ENCODE data around the gene FURIN.
A peak's percentile ranks its signal among the peaks of the same experiment; 100 is the strongest.
"Not testable (repeated sequence)": the region's sequence is repeated elsewhere in the genome, so short reads cannot be mapped to it uniquely, and the experiment has no call there.

Gene FURIN
- total RNA-seq, result 49.0 reads per million, percentile 67 among the genes with 10 or more reads in this experiment

DNA sequence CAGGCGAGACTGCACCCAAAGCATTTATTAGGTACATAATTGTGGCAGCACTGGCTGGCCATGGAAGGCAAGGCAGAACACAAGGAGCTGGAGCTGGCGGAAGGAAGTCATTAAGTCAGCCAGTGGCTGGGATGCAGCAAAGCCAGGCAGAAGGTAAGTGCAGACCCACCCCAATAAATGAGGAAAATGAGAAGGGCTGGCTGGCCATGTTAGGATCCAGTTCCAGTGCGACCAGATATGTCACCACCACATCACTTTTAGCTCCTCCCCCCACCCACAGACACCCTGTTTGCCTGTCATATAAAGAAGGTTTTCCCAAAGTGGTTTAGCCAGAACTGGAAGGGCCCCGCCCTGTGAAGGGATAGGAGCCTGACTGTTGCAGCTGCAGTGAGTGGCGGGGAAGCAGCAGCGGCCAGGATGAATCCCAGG lies at the start of gene FURIN:
TSS of gene FURIN (plus strand) at position 328 of the 429 bp plus-strand sequence. CDS start 7,153 bp downstream, outside the sequence.
- no peak for DNase-seq

DNA sequence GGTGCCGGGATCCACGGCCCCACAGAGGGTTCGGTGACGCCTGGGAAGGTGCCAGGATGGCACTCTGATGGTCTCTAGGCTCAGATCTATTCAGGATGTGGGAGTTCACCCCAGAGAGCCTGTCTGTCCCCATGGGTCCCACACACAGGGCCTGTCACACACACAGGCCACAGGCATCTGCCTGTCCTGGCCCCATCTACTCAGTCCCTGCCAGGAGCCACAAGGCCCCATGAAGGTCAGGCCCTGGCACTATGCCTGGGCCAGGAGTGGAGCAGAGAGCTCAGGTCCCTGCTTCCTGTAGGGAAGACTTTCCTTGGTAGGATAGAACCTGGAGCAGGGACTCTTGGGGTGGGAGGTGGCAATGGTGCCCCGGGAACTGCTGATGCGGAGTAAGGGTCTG lies 49.0 kb upstream of the FURIN start:
- DNase-seq, result no peak

DNA sequence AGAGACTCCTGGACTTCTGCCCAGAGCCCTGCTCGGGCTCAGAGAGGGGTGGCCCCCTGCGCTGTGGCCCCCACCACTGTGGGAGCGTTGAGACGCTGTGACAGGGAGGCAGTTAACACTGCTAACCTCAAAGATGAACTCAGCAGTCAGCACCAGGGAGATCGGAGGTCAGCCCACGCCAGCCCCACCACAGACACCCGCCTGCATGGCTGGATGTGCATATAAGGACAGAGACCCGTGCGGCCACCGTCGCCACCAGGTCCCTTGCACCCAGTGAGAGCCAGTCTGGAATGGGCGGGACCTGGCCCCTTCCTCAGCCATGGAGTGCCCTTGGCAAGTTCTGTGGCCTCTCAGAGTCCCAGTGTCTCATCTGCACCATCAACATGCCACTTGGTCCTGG lies 48.5 kb upstream of the FURIN start:
- DNase-seq, result no peak

DNA sequence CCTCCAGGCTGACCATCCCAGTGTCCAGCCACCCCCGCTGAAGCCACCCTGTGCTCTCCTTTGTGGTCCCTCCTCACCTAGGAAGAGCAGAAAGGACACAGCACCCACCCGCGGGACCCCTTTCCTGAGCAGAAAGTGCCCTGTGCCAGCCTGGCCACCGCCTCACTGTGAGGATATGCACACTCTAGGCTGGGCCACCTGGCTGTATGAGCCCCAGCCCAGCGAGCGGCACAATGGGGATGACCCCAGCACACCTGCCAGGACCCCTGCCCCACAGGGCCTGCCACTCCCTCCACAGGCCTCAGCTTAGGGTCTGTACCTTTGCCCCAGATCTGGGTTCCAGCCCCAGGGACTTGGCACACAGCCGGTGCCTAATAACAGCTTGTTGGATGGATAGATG lies 47.9 kb upstream of the FURIN start:
- no peak for DNase-seq

DNA sequence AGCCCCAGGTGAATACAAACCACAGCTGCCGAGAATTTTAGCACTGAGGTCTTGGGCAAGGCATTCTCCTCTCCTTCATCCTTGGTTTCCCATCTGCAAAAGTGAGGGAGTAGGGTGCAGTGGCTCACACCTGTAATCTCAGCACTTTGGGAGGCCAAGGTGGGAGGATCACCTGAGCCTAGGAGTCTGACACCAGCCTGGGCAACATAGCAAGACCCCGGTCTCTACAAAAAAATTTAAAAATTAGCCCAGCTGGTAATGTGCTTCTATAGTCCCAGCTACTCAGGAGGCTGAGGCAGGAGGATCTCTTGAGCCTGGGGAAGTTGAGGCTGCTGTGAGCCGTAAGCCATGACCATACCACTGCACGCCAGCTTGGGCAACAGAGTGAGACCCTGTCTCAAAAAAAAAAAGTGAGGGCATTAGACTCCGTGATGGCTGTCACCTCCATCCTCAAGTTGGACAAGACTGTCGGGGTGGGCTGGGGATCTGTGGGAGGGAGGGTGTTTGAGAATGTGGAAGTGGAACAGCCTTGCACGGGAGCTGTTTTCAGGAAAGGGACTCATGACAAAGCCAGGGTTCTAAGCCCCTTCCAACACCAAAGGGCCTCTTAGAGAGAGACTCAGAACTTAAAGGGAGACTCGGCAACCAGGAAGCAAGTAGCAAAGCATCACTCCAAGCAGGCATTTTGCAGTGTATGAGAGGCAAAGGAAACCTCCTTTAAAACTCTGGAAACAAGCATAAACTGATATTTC lies 46.0 kb upstream of the FURIN start:
- DNase-seq, result no peak

DNA sequence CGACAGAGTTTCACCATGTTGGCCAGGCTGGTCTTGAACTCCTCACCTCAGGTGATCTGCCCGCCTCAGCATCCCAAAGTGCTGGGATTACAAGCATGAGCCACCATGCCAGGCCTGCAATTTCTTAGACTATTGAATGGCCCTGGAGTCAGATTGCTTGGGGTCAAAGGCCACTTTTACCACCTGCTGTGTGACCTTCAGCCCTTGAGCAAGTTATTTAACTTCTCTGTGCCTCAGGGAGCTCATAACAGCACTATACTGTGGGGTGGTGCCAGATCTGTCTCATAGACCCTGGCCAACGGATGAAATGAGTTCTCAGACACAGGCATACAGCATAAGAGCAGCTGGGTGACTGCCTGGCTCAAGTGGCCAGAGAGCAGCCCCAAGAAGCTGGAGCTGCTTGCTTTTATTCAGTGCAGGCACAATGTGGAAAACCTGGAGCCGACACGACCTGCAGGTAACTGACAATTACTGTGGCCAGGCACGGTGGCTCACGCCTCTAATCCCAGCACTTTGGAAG lies 44.9 kb upstream of the FURIN start:
- no peak for DNase-seq

DNA sequence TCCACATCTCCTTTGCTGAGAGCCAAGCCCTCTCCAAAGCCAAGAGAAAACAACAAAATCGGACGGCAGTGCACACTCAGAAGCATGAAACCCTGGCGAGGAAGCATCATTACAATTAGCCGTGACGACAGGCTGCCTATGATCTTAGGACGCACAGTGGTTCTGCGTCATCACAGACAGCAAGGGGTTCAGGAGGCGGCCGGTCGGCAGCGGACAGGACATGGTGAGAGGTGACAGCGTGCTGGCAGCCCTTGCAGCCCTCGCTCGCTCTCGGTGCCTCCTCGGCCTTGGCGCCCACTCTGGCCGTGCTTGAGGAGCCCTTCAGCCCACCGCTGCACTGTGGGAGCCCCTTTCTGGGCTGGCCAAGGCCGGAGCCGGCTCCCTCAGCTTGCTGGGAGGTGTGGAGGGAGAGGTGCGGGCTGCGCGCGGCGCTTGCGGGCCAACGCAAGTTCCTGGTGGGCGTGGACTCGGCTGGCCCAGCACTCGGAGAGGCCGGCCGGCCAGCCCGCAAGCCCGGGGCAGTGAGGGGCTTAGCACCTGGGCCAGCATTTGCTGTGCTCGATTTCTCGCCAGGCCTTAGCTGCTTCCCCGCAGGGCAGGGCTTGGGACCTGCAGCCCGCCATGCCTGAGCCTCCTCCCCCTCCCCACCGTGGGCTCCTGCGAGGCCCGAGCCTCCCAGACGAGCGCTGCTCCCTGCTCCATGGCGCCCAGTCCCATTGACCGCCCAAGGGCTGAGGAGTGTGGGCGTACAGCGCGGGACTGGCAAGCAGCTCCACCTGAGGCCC lies 43.1 kb upstream of the FURIN start:
- DNase-seq, result not testable (repeated sequence)

DNA sequence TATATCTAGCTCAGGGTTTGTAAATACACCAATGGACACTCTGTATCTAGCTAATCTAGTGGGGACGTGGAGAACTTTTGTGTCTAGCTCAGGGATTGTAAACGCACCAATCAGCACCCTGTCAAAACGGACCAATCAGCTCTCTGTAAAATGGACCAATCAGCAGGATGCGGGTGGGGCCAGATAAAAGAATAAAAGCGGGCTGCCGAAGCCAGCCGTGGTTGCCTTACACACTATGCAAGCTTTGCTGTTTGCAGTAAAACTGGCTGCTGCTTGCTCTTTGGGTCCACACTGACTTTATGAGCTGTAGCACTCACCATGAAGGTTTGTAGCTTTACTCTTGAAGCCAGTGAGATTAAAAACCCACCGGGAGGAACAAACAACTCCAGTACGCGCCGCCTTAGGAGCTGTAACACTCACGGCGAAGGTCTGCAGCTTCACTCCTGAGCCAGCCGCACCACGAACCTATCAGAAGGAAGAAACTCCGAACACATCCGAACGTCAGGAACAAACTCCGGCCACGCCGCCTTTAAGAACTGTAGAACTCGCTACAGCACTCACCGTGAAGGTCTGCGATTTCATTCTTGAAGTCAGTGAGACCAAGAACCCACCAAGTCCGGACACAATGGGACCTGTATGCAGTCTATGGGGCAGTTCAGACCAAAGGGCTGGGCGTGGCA lies 42.0 kb upstream of the FURIN start:
- DNase-seq, result not testable (repeated sequence)

DNA sequence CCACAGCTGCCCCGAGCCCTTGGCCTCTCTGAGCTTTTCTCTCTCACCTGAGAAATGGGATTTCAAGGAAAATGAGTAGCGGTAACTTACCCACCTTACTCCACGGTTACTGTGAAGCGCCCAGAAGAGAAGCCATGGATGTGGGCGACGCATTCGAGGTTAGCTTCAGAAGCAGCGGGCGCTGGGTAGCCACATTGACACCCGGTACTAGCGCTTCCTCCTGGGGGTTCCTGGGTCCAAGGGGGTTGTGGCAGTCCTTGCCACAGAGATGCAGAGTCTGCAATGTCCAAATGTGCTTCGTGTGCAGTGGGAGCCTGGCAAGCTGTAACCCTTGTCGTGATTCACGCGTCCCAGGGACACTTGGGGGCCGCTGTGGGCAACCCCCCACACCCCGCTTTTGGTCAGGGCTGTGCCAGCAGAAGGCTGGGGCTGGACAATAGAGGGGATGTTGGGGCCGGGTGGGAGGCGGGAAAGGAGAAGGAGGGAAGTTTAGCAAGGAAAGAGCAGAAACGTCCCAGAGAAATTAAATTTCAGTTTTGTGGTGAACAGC lies 41.4 kb upstream of the FURIN start:
- DNase-seq, result no peak

DNA sequence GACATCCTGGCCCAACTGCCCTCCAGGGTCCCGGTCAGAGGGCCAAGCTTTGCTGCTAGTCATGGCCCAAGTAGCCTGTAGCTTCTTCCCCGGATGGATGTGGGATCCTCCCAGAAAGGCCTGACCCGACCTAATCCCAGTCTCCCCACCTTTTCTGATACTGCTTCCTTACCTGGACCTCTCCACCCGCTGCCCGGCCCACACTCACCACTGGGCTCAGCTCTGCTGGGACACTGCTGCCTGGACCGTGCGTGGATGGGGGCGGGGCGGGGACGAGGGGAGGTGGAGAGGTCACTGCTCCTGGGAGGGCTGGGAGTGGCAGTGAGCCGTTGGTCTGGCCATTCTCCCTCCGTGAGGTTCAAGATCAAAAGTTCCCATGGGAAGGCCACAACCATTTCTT lies 40.3 kb upstream of the FURIN start:
- no peak for DNase-seq

DNA sequence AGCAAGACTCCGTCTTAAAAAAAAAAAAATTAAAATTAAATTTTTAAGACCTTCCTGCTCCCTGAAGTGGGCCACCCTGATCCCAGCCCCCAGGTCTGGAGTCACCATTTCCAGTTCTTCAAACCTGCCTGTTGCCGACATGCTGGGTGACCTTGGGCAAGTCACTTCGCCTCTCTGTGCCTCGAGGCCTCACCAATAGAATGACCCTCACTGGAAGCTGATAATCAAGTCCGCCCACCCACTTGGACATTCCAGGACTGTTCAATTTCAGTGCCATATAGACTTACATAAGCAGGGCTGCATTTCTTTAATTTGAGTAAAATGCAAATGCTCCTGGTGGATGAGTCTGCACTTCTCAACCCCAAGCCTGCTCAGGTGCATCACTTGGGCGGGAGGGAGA lies 39.3 kb upstream of the FURIN start:
- DNase-seq, result no peak

DNA sequence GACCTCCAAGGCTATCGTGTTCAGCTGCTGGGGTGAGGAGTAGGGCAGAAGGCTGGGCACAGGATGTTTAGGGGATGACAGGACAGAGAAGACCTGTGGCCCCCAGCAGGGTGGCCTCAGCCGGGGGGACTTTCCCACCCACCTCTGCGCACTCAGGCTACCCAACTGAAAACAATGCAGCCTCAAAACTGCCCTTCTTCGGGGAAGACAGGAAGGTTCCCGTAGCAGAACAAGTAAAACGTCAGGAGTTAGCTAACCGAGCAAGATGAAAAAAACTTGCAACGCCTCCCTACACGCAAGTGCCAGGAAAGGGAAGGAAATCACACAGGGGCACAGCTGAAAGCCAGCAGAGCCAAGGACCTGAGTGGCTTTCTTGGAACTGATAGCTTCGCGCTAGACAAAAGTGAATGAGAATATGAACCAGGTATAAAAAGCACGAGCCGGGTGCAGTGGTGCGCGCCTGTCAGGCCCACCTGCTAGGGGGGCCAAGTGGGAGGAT lies 38.4 kb upstream of the FURIN start:
- no peak for DNase-seq

DNA sequence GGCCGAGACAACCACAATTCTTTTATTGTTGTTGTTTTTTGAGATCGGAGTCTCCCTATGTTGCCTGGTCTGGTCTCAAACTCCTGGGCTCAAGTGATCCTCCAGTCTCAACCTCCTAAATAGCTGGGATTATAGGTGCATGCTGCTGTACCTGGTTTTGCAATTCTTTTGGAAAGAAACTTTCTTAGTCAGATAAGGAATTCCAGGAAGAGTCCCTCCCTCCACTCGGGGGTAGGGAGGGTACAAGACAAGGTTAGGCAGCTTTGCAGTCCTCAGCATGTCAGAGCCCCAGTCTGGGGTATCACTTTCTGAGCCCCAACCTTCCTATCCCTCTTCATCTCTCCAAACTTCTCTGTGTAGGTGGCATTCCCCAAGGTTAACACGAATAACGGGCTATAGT lies 33.8 kb upstream of the FURIN start:
- DNase-seq, result no peak

DNA sequence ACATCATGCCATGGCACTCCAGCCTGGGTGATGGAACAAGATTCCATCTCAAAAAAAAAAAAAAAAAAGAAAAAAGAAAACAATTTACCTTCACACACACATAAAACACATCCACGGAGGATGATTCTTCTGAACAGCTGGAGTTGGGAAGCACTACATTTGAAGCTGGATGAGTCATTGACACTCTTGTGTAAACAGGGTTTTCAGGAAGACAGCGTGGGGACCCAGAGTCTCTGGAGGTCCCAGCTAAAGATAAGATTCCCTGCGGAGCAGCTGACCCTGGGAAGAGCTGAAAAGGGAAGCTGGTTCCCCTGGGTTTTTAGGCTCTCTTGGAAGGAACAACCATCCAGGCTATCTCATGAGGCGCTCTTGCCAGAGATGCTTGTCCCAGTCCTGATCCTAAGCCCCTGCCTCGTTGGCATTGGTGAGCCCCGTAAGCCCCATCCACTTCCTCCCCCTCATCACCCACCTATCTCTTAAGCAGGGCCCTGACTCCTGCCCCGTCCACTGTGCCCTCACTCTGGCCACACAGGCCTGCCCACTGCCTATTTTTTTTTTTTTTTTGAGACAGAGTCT lies 32.0 kb upstream of the FURIN start:
- DNase-seq, result no peak

DNA sequence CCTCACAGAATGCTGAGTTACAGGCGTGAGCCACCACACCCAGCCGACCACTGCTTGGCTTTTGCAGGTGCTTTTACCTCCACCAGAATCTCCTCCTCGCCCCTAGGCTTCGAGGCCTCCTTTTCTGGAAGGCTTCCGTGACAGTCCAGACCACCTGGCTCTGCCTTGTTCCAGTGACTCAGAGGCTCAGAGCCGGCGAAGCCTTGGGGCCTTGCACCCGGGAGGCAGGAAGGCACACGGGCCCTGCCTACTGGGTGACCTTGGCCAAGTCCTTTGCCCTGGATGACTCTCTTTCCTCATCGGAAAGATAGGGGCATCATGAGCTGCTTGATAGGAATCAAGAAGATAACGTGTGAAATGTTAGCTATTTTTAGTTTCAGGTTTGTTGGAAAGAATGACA lies 31.3 kb upstream of the FURIN start:
- DNase-seq, result no peak

DNA sequence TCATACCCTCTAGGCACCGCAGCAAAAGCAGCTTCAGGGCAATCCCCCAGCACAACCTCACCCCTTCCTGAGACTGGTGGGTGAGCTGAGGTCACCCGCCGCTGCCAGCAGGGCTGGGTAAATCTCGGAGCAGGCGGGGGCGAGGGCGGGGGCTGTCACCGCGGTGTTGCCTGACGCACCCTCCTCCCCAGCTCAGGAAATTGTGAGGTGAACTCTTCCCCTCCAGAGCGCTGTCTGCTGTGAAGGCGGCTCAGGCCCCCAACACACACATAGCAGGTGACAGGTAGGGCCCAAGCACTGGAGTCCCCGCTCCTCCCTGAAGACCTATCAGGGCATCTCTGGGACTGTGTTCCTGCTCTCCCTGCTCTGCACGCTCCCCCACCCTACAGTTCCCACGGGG lies 30.2 kb upstream of the FURIN start:
- peak; percentile 70 for DNase-seq

DNA sequence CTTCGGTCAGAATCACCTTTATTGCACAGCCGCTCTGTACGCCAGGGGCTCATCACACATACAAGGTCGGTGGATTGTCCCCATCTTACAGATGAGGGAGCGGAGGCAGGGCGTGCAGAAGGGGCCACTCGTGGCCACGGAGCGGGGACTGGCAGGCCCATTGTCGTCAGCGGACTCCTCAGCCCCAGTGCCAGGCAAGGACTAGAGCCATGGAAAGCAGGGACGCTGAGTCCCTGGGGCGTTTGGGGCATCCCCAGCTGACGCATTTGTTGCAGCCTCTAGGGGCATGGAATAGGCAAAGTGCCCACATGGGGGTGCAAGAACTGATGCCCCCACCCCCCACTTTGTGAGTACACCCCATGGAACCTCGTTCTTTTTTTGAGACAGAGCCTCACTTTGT lies 29.8 kb upstream of the FURIN start:
- no peak for DNase-seq

DNA sequence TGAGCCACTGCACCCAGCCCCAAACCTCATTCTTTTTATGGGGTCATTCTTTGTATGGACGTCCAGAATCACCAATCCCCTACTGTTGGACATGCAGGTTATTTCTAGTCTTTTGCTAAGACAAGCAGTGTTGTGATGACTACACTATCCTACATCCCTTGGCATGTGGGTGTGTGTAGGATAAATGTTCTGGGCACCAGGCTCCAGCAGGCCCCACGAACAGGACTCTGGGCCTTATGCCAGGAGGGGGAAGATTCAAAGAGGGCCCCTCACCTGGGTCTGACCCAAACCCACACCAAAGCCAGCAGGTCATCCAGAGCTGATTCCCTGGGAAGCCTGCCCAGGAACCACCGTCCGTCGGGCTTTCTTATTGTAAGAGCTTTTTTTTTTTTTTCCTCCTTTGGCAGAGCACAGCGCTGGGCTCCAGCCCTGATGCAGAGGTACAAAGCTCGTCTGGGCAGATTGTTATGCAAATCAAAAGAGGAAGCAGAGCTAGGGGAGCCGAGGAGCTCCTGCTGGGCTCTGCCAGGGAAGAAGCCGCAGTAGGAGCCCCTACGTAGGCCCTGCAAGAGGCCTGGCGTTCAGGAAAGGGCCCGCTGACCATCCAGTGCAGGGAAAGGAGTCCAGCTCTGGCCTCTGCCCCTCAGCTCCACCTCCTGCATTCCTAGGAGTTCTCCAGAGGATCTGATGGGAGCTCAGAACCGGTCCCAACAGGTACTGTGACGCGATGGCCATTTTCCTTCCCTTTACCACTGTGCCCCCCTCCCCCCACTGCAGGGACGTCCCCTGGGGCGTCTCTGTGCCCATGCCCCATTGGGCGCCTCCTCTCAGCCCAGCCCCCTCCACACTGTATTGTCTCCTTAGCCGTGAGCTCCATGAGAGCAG lies 29.0 kb upstream of the FURIN start:
- no peak for DNase-seq

DNA sequence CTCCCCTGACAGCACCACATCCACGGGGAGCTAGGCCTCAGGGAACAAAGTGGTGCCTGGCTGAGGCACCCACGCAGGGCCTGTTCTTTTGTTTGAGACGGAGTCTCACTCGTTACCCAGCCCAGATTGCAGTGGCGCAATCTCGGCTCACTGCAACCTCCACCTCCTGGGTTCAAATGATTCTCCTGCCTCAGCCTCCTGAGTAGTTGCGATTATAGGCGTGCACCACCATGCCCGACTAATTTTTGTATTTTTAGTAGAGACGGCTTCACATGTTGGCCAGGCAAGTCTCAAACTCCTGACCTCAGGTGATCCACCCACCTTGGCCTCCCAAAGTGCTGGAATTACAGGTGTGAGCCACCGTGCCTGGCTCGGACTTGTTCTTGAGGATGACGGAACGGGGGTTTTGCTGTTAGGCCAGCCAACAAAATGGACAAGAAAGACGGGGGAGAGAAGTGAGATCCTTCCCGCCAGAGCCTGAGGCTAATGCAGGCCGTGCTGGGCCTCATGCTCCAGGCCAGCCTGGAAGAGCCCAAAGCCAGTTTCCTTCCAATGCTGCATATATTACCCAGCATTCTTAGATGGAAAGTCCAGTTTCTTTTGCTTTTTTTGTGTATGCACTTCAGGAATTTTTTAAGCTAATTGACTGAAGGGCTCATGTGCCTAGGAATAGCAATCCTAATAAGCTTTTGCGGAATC lies 28.1 kb upstream of the FURIN start:
- DNase-seq, result no peak

DNA sequence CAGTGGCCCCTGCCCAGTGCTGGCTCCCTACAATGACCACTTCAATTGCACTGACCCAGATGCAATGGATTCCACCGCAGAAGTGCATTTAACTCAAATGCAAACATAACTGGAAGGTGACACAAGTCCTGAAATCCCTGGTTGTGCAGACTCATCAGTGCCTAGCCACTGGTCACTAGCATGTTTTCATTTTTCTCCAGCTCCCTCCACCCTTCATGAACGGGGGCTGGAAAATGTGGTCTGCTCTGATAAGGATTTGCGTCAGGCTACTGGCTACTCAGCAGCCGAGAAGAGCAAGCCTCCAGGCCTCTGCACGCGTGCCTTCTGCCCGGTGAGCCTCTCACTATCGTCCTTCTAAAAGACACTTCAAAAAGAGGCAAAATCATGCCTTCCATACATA lies 27.4 kb upstream of the FURIN start:
- no peak for DNase-seq

DNA sequence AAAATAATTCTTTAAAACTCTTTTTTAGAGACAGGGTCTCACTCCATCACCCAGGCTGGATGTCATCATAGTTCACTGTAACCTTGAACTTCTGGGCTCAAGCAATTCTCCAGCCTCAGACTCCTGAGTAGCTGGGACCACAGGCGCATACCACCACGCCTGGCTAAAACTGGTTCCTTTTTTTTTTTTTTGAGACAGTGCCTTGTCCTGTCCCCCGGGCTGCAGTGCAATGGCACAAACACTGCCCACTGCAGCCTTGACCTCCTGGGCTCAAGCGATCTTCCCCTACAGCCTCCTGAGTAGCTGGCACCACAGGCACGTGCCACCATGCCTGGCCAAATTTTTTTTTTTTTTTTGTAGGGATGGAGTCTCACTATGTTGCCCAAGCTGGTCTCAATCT lies 23.7 kb upstream of the FURIN start:
- no peak for DNase-seq

All from effector CD4-positive, alpha-beta T cell (primary cell).